D341Med (cell line): Measurements from ENCODE around the gene TMEM164.
A peak's percentile ranks its signal among the peaks of the same experiment; 100 is the strongest.

Experiments
- DNase-seq: peaks from one replicate; pipeline ENCODE4 v3.0.0; 2012; ENCODE audit warnings: low spot score

The TMEM164 gene

DNA sequence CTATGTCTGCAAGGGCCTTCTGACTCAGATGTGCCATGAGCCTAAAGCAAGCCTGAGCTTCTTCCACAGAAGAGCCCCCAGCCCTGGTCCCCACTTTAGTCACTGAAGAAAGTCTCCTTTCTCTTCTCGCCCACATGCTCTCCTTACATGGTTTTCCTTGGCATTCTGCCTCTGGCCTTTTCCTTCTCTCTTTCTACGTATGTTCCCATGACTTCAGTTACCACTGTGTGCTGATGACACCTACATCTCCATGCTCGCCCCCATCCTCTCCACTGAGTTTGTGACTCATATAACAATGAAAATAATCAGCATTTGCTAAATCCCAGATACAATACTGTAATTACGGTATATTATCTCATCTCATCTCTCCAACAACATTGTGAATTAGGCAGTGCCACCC lies 165.7 kb downstream of the TMEM164 start:
- no peak for DNase-seq

DNA sequence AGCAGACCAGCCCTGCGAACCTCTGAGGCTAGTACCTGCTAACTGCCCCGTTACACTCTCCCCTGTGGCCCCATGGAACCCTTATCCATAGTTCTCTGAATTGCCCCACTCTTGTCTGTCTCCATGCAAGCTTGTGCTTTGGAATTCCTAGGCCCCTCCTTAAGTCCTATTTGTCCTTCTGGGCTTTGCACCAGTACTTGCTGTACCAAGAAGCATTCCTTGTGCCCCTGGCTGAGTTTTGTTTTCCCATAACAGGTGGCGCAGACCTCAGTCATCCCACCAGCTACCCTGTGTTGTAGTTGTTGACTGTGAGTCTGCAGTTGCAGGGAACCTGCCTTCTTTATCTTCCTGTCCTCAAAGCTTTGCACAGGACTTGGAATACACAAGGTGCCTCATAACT lies 167.1 kb downstream of the TMEM164 start:
- DNase-seq = no peak

GRCh38 chrX:110171442-110171841 lies 168.5 kb downstream of the TMEM164 start:
- no peak for DNase-seq

- DNase-seq = no peak
These were observed 169.3 kb downstream of the TMEM164 start for GRCh38 chrX:110172215-110172614.

DNA sequence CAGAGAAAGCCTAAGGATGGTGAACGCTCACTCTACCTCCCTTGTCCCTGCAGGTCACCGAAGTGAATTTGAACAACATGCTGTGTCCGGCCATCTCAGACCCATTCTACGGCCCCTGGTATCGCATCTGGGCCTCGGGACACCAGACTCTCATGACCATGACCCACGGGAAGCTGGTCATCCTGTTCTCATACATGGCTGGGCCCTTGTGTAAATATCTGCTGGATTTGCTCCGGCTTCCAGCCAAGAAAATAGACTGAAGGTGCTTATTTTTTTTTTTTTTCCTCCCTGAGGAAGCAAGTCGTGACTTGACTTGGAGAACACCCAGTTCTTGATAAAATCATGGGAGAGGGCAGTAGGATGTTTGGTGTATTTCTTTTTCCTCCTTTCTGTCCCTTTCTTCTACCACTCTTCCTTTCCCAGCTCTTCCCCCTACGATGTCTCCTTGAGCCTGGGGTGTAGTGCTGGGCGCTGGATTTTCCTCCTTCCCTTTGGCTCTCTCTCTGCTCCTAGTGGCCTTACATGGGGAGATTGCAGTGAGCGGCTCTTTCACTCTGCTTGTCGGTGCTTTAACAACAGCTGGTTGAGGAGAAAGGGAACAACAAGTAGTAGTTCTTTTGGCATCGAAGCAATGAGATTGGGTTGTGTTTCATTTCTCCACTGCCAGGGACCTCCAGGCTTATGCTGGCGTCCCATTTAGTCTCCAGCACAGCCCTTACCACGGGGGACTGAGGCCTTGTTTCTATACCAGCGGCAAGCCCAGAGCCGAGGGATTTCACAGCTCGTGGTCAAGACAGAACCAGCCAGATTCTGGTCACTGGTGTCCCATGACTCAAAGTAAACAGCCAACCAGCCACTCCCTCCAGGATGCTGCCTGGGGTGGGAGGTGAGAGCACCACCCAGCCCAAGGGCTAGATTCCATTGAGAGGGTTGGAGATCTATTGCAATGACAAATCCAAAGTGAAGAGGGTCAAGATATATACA lies 170.6 kb downstream of the TMEM164 start:
- DNase-seq = no peak

- DNase-seq = no peak
These were observed 172.2 kb downstream of the TMEM164 start for GRCh38 chrX:110175146-110175545.

DNA sequence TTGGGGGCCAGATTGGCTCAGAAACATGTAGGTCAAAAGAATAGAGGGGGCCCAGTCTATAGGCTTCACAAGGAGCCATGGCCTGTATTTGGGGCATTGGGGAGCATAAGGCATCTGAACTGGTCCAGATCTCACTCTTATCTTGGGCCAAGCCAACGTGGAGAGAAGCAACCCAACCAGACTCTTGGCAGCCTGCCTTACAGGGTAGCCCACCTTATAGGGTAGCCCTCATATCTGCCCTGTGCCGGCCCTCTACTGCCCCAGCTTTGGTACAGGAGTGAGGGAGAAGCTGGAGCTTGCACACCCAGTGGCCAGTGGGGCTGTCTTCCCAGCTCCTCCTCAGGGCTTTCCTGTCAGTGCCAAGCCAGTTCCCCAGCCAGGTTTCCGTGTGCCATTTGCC lies 172.8 kb downstream of the TMEM164 start:
- no peak for DNase-seq

- peak; percentile 52 for DNase-seq
These were observed 175.4 kb downstream of the TMEM164 start for GRCh38 chrX:110178179-110178865.

DNA sequence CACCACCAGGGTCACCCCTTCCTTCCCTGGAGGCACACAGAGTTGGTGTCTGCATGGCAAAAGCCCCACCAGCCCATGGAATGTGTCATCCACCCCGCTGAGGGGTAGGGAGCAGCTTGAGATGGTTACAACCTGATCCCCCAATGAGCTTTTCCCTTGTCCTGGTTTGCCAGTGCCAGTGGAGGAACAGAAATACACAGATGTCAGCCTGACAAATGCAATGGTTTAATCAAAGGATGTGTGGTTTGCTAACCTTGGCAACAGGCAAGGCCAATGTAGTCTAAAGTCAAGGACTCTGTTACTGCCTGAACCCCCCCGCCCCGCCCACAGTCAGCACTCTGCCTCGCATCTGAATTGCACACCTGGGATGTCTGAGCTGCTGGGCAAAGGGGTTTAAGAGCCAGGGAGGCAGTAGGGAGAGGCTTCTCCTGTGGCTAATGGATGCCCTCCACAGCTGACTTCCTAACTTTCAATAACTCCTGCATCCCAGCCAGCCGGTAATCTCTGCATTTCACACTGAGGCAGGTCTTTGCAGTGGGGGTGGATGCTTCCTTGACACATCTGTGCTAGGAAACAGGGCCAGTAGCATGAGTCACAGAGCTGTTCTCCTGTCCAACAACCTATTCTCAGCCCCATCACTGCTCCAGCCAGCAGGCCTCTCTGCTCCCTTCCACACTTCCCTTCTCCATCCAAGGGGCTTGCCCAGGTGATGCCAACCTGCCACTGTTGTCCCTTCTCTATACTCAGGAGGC lies 177.4 kb downstream of the TMEM164 start:
- no peak for DNase-seq

- DNase-seq = no peak
These were observed 178.0 kb downstream of the TMEM164 start for GRCh38 chrX:110180928-110181310.

GRCh38 chrX:110181459-110182137 lies 178.7 kb downstream of the TMEM164 start:
- no peak for DNase-seq

DNA sequence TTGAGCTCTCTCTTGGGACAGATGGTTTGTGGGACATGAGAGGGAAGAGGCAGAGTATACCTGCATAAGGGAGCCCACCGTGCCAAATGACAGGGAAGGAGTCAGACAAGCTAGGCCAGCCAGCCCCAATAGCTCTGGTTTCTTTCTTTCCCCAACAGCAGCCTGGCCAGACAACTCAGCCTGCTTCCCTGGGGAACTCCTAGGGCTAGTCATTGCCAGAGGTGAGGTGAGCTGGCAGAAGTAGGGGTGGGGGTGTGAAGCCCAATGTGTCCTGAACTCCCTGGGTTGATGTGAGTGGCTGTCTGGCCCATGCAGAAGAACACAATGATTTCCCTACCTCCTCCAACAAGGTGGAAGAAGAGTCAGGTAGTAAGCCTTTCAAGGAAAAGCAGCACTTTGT lies 179.4 kb downstream of the TMEM164 start:
- no peak for DNase-seq

GRCh38 chrX:110182865-110183264 lies 180.0 kb downstream of the TMEM164 start:
- DNase-seq = no peak

DNA sequence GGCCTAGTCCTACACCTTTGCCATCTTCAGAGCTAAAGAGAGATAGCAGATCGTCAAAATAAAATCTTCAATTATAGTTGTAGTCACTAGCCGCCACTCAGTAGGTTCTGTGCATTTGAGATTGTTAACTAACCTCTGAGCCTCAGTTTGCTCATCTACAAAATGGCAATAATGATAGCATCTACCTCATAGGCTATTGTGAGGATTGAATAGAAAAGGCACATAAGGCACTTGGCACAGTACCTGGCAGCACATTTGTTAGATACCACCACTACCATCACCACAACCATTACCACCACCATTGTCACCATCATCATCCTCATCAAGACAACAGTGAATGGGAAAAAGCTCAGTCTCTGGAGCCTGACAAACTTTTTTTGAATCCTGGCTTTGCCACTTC lies 180.4 kb downstream of the TMEM164 start:
- no peak for DNase-seq

DNA sequence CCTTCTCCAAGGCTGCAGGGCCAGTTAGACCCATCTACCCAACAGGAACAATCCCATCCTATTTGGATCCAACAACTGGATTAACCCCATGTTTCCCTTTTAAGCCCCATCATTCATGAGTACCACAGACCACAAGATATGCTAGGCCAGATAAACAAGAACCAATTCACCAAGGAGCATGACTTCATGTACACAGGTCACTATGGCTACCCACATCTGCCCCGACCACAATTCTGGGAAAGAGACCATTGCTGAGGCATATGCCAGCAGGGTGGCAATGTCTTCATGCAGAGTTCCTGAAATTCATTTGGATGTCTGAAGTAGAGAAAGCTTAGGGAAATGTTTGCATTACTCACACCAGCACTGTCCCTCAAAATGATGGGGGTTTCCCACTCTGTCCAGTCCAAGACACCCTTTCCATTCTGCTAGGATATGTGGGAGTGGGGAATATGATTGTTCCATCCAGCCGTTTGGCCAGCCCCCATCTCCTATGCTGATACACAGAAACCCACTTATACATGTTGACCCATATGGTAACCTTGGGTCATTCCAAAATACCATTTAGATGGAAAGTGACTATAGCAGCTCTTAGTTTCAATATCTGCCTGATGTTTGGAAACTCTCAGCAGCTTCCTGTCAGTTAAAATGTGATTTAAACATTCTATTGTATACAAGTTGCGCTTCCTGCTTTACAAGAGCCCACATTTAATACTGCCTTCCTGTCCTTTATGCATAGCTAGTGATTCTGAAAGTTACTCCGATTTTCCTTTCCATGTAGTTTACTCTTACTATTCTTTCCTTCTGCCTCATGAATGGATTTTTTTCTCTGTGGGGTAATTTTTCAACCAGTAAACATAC lies 186.0 kb downstream of the TMEM164 start:
- no peak for DNase-seq

DNA sequence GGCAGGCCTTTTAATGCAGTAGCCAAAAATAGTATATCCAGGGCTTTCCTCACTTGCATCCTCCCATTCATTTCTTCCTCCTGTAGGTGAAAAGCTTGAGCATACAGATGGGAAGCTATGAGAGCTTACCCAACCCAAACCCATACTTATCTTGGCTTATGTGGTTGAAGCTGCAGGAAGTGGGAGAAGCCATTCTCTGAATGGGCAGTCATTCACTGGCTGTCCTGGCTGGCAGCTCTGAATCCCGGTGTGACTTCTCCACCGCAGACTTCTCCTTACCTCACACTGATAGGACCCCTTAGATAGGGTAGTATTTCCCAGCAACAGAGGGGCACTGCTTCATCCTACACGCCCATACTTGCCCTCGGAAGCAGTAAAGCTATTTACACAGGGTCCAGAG lies 189.6 kb downstream of the TMEM164 start:
- DNase-seq = no peak

- no peak for DNase-seq
These were observed 192.1 kb downstream of the TMEM164 start for GRCh38 chrX:110194977-110195376.

DNA sequence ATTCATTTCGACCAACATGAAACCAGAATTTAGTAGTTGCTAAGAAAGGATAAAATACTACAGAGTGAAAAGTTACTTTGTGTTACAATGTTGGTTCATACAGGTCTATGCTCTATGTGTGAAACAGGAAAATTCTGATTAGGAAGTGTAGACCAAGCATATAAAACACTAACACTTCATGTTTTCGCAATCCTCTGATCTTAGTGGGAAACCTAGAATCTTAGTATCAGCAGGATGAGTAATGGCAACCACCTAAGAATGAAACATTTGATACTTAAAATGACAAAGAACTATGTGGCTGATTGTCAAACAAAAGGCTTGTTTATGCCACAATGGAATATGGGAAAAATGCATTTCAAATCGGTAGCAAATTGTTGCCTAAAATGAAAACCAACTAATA lies 198.9 kb downstream of the TMEM164 start:
- DNase-seq = no peak

GRCh38 chrX:110204986-110205385 lies 202.1 kb downstream of the TMEM164 start:
- no peak for DNase-seq

DNA sequence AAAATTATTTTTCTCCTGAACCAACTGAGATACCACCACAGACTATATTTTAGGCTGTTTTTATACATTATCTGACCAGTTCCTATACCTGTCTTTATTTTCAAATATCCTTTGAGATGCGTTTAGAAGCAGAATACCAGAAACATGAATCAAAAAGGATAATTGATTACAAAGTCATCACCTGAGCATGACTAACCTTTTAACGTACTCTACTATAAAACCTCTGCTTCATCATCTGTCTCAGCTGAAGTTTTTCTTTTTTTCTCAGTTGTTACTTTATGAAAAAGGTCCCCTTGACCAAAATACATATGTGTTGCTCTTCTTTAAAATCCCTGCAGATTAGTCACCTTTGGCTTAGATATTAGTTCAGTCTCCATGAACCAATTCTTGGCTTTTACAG lies 205.2 kb downstream of the TMEM164 start:
- DNase-seq = no peak
